Parathyroid adenoma (tissue), 2 donors: Measurements from ENCODE around the gene HLA-DQB2.
"Not testable (repeated sequence)": the region's sequence is repeated elsewhere in the genome, so short reads cannot be mapped to it uniquely, and the experiment has no call there.

Experiments
- H2AFZ ChIP-seq: fragments of 300-600 bp; sonication (generic); one replicate; pipeline ENCODE4 v1.7.0; 2017; ENCODE audit warnings: antibody characterized with exemption, mild to moderate bottlenecking
- H3K27ac ChIP-seq: fragments of 300-600 bp; sonication (generic); one replicate; pipeline ENCODE4 v1.7.0; 2017
- H3K27me3 ChIP-seq: fragments of 300-600 bp; sonication (generic); one replicate; pipeline ENCODE4 v1.7.0; 2017; ENCODE audit warnings: low read length; ENCODE audit not compliant: control insufficient read depth, insufficient read depth
- H3K36me3 ChIP-seq: fragments of 300-600 bp; sonication (generic); one replicate; pipeline ENCODE4 v1.7.0; 2017; ENCODE audit warnings: low read length; ENCODE audit not compliant: control insufficient read depth, insufficient read depth
- H3K4me1 ChIP-seq: fragments of 300-600 bp; sonication (generic); one replicate; pipeline ENCODE4 v1.7.0; 2017; ENCODE audit warnings: control low read depth
- H3K4me2 ChIP-seq: fragments of 300-600 bp; sonication (generic); one replicate; pipeline ENCODE4 v1.7.0; 2017; ENCODE audit warnings: low read length
- H3K4me3 ChIP-seq: fragments of 300-600 bp; sonication (generic); one replicate; pipeline ENCODE4 v1.7.0; 2017; ENCODE audit warnings: low read depth, low read length
- H3K79me2 ChIP-seq: fragments of 300-600 bp; sonication (generic); one replicate; pipeline ENCODE4 v1.7.0; 2017; ENCODE audit warnings: control low read depth
- H3K9ac ChIP-seq: fragments of 300-600 bp; sonication (generic); one replicate; pipeline ENCODE4 v1.7.0; 2017; ENCODE audit warnings: mild to moderate bottlenecking
- H3K9me3 ChIP-seq: fragments of 300-600 bp; sonication (generic); one replicate; pipeline ENCODE4 v1.7.0; 2017; ENCODE audit warnings: low read length; ENCODE audit not compliant: control insufficient read depth
- CTCF ChIP-seq: fragments of 300-600 bp; sonication (generic); IDR thresholded peaks from one replicate; pipeline ENCODE4 v1.7.0; 2017; ENCODE audit warnings: antibody characterized with exemption, mild to moderate bottlenecking
- donor health status: primary hyperparathyroidism.

Gene HLA-DQB2

DNA sequence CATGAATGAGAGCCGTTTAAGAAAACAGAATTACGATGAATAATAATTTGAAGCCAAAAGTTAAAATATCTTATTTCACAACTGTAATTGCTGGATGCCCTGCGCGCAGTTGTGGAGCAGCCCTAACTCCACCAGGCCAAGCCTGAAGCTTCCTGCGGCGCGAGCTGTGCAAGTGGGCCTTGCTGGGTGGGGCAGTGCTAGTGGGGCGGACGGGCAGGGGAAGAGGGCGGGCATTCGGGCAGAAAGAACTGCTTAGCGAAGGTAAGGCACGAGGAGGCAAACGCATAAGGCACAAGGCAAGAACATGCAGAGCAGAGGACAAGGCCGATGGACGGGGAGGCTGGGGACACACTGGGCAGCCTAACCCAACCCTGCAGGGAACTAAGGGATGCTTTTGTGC lies 2.3 kb downstream of the HLA-DQB2 start:
- H3K4me3 ChIP-seq: no peak overlapping the region
- H3K9me3 ChIP-seq: no peaks in the 10 kb centered on the region
- H3K79me2 ChIP-seq: no peaks in the 10 kb centered on the region
- H2AFZ ChIP-seq: no peak overlapping the region
- no peaks in the 10 kb centered on the region for H3K36me3 ChIP-seq
- H3K27me3 ChIP-seq: peaks cover 3% of the 10 kb centered on the region
- H3K9ac ChIP-seq: no peak overlapping the region
- no peak overlapping the region for H3K4me2 ChIP-seq
- no peaks in the 10 kb centered on the region for H3K4me1 ChIP-seq
- no peak overlapping the region for H3K27ac ChIP-seq
- TF ChIP-seq CTCF: no peak

DNA sequence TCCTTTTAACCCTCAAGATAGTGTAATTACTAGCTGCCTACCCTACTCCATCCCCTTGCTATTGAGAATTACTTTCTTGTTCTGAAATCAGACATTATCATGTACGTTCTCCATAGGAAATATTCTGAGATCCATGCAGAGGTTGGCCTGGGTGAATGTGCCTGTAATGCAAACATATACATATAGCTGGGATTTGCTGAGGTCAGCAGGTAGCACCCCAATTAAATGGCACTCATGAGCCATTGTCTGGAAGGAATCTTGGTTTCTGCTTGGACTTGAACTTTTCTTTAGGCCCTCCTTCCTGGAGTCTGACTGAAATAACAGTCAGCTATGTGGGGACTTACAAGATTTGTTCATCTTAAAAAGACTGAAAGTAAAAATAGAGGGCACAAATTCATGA lies 3.7 kb downstream of the HLA-DQB2 start:
- Histone ChIP-seq H3K9me3 (no peaks in the 10 kb centered on the region), H3K36me3 (no peaks in the 10 kb centered on the region), H3K27ac (no peak overlapping the region), H3K27me3 (peaks cover 3% of the 10 kb centered on the region), H3K9ac (no peak overlapping the region), H3K4me3 (no peak overlapping the region), H2AFZ (no peak overlapping the region), H3K4me2 (no peak overlapping the region), H3K79me2 (no peaks in the 10 kb centered on the region), H3K4me1 (no peaks in the 10 kb centered on the region)
- no peak for TF ChIP-seq CTCF

DNA sequence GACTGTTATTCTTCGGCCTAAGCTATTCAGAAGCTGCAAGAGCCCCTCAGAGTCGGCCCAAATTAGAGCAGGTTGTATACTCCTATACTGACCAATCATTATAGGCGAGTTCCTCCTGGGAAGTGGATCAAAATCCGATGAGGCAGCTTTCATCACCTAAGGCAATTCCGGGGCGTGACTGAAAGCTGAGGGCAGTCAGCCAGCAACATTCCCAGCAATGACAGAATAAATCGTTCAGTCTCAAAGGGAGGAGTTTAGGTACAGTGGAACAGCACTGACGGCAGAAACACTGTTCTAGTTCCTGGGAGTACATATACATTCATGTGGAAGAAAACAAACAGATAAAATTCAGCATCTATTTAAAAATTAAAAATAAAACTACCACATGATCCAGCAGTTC lies 10.8 kb downstream of the HLA-DQB2 start:
- no peak for TF ChIP-seq CTCF
- no peak overlapping the region for H3K4me3 ChIP-seq
- H3K4me1 ChIP-seq: no peaks in the 10 kb centered on the region
- H3K27me3 ChIP-seq: no peaks in the 10 kb centered on the region
- H3K9me3 ChIP-seq: no peaks in the 10 kb centered on the region
- H3K4me2 ChIP-seq: no peak overlapping the region
- H2AFZ ChIP-seq: no peak overlapping the region
- H3K79me2 ChIP-seq: no peaks in the 10 kb centered on the region
- H3K36me3 ChIP-seq: no peaks in the 10 kb centered on the region
- H3K27ac ChIP-seq: no peak overlapping the region
- H3K9ac ChIP-seq: no peak overlapping the region

DNA sequence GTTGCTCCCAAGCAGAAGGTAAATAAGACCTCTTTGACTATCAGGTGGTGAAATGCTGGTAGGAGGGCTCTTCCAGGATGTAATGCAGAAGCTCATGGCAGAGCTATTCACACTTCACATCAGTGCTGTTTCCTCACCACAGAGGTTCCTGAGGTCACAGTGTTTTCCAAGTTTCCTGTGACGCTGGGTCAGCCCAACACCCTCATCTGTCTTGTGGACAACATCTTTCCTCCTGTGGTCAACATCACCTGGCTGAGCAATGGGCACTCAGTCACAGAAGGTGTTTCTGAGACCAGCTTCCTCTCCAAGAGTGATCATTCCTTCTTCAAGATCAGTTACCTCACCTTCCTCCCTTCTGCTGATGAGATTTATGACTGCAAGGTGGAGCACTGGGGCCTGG lies 17.7 kb downstream of the HLA-DQB2 start:
- not testable (repeated sequence) for H3K27me3 ChIP-seq, H2AFZ ChIP-seq, H3K4me1 ChIP-seq, H3K9me3 ChIP-seq, H3K36me3 ChIP-seq, H3K27ac ChIP-seq, H3K9ac ChIP-seq, H3K79me2 ChIP-seq, H3K4me3 ChIP-seq, H3K4me2 ChIP-seq

GRCh38 chr6:32744776-32745175 lies 18.6 kb downstream of the HLA-DQB2 start:
- Histone ChIP-seq H3K4me2 (no peak overlapping the region), H3K27me3 (no peaks in the 10 kb centered on the region), H3K79me2 (no peaks in the 10 kb centered on the region)

More at GRCh38 chr6:32744776-32745175, 18.6 kb downstream of the HLA-DQB2 start:
- no peaks in the 10 kb centered on the region for H3K4me1 ChIP-seq
- H2AFZ ChIP-seq: no peak overlapping the region
- H3K27ac ChIP-seq: no peak overlapping the region
- no peaks in the 10 kb centered on the region for H3K9me3 ChIP-seq
- H3K9ac ChIP-seq: no peak overlapping the region
- H3K4me3 ChIP-seq: no peak overlapping the region
- no peak for TF ChIP-seq CTCF
- no peaks in the 10 kb centered on the region for H3K36me3 ChIP-seq
